ENCODE data around the gene SMIM24. TPM values are rescaled to one million over a fixed set of nuclear protein-coding genes. Genes with fewer than 3 reads are reported as not detected.
A peak's percentile ranks its signal among the peaks of the same experiment; 100 is the strongest.

The SMIM24 gene
- total RNA-seq, 1 experiment from 2014 or later, result 1.9 TPM

- Mint-ChIP-seq H3K9me3 (no peaks in the 10 kb centered on the region; a peak in 1 of 5 replicates), H3K36me3 (ENCODE audit: insufficient read depth in 1 of 3, low read depth in 3 of 3) (peaks cover 12 to 28% (median 28%) of the 10 kb centered on the region in 3 experiments; a peak in 6 of 7 replicates), H3K4me1 (peaks cover 11 to 14% of the 10 kb centered on the region in 2 experiments), H3K4me3 (peak overlapping the region; percentile 91 to 95), H3K27me3 (ENCODE audit: low read depth) (no peaks in the 10 kb centered on the region), H3K27ac (peak overlapping the region; percentile 99; a peak in 5 of 7 replicates)
- Histone ChIP-seq H2AFZ (ENCODE audit: low read length) (no peak overlapping the region), H3K9ac (ENCODE audit: extremely low read depth, insufficient read length, low read length) (peak overlapping the region; percentile 96), H2BK120ac (ENCODE audit: low read depth, low read length, poor library complexity, severe bottlenecking) (no peak overlapping the region), H3K4me2 (ENCODE audit: insufficient read depth, insufficient read length, low read length) (peak overlapping the region; percentile 95), H2BK20ac (ENCODE audit: low read depth, low read length, poor library complexity, severe bottlenecking) (no peak overlapping the region), H3K79me1 (ENCODE audit: insufficient read depth, low read depth, low read length, poor library complexity, severe bottlenecking) (no peaks in the 10 kb centered on the region), H2BK15ac (ENCODE audit: low read depth, low read length) (no peak overlapping the region), H4K20me1 (ENCODE audit: control insufficient read depth, insufficient read depth, insufficient read length) (no peaks in the 10 kb centered on the region), H3K27me3 (ENCODE audit: insufficient read depth, low read length) (no peaks in the 10 kb centered on the region), H3K14ac (ENCODE audit: insufficient read depth, low read length) (peak overlapping the region; percentile 97; the same call in 1 of the 2 replicates), H3K4me1 (ENCODE audit: insufficient read depth, low read length) (no peaks in the 10 kb centered on the region), H3K18ac (ENCODE audit: insufficient read length, low read depth, low read length) (peak overlapping the region; percentile 54), H3K23ac (ENCODE audit: insufficient read length, low read depth, low read length) (no peak overlapping the region), H4K91ac (ENCODE audit: insufficient read length, low read depth, low read length) (no peak overlapping the region), H2BK12ac (ENCODE audit: insufficient read length, low read depth, low read length) (no peak overlapping the region), H3K23me2 (ENCODE audit: insufficient read length, low read depth, low read length, poor library complexity, severe bottlenecking) (peaks cover 6% of the 10 kb centered on the region), H3K56ac (ENCODE audit: insufficient read length, low read depth, low read length) (no peak overlapping the region), H3K27ac (ENCODE audit: insufficient read length, low read depth, low read length) (no peak overlapping the region), H3T11ph (ENCODE audit: low read length) (no peak overlapping the region), H3K9me3 (ENCODE audit: control insufficient read depth, low read depth, low read length) (no peaks in the 10 kb centered on the region), H3K79me2 (ENCODE audit: insufficient read depth, low read length) (peaks cover 10% of the 10 kb centered on the region), H4K5ac (ENCODE audit: insufficient read length, low read depth, low read length) (no peak overlapping the region), H3K4ac (ENCODE audit: low read depth, low read length) (no peak overlapping the region), H2AK5ac (ENCODE audit: insufficient read length, low read length) (no peak overlapping the region), H2BK5ac (ENCODE audit: insufficient read length, low read length) (no peak overlapping the region), H4K8ac (replicated peaks; ENCODE audit: insufficient read length, low read depth, low read length) (no peak overlapping the region)
- DNase-seq, result no peak
- no peak for TF ChIP-seq CTCF (conservative IDR thresholded peaks at IDR 0.05)
- no CpG with 5 or more reads among the region's 18 CpGs for WGBS (ENCODE audit: extremely low coverage, insufficient read length, low lambda C conversion rate)
Measured at GRCh38 chr19:3499738-3500428, 19.6 kb upstream of the SMIM24 start.

All from H9 (cell line).